ENCODE results near the gene ZNF641. TPM values are rescaled to one million over a fixed set of nuclear protein-coding genes. Genes with fewer than 3 reads are reported as not detected.
A peak's percentile ranks its signal among the peaks of the same experiment; 100 is the strongest.

ZNF641 gene
- total RNA-seq, 1 donor from 2014 or later = 38.0 TPM

GRCh38 chr12:48296586-48297282 is 54.0 kb downstream of the ZNF641 start:
- peak overlapping the region; percentile 77 for H3K4me3 Mint-ChIP-seq
- H3K27me3 Mint-ChIP-seq (ENCODE audit: low read depth) = no peaks in the 10 kb centered on the region
- H3K27ac Mint-ChIP-seq = peak overlapping the region; percentile 81
- DNase-seq (ENCODE audit: low spot score in 2 of 2, unreplicated experiment in 2 of 2) = peak; percentile 38 to 72
- no peak for TF ChIP-seq CTCF (IDR thresholded peaks at IDR 0.05; ENCODE audit: unreplicated experiment)
- H3K9me3 Mint-ChIP-seq = no peaks in the 10 kb centered on the region
- H3K4me1 Mint-ChIP-seq = peaks cover 11% of the 10 kb centered on the region
- no peaks in the 10 kb centered on the region for H3K36me3 Mint-ChIP-seq

DNA sequence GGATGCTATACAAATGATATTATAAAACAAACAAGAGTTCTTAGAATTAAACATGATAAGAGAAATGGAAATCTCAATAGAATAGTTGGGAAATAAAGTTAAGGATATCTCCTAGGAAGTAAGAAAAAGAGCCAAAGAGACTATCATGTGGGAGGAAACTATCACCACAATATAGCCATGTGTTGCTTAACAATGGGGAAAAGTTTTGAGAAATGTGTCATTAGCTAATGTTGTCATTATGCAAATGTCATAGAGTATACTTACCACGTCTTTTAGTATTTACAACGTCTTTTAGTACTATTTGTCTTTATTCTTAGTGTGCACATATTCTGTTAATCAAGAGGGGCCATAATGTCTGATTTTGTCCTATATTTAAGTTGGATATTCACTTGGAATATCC is 58.7 kb downstream of the ZNF641 start:
- no peak for TF ChIP-seq CTCF (IDR thresholded peaks at IDR 0.05; ENCODE audit: unreplicated experiment)
- H3K4me3 Mint-ChIP-seq = no peak overlapping the region
- H3K4me1 Mint-ChIP-seq = peaks cover 11% of the 10 kb centered on the region
- H3K27ac Mint-ChIP-seq = no peak overlapping the region
- no peaks in the 10 kb centered on the region for H3K9me3 Mint-ChIP-seq
- DNase-seq (ENCODE audit: low spot score in 2 of 2, unreplicated experiment in 2 of 2) = no peak
- no peaks in the 10 kb centered on the region for H3K27me3 Mint-ChIP-seq (ENCODE audit: low read depth)
- H3K36me3 Mint-ChIP-seq = no peaks in the 10 kb centered on the region

DNA sequence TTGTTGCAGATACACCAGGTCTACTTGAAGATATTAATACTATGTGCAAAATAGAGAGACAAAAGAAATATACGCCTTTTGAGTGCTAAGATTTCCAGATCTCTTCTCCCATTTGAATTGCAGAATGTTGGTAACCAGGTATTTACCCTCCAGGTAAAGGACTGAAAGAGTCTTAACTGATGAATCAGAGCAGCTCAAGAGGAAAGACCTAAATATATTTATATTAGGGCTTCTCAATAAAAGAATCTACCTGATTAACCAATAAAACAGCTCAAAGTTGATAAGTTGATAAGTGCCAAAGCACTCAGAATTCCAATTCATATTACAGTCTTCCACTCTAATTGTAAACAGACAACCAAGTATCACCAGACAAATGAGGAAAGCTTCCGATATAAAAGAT is 59.2 kb downstream of the ZNF641 start:
- H3K27ac Mint-ChIP-seq = no peak overlapping the region
- no peaks in the 10 kb centered on the region for H3K9me3 Mint-ChIP-seq
- no peaks in the 10 kb centered on the region for H3K27me3 Mint-ChIP-seq (ENCODE audit: low read depth)
- H3K4me3 Mint-ChIP-seq = no peak overlapping the region
- no peaks in the 10 kb centered on the region for H3K36me3 Mint-ChIP-seq
- no peak for DNase-seq (ENCODE audit: low spot score in 2 of 2, unreplicated experiment in 2 of 2)
- peaks cover 8% of the 10 kb centered on the region for H3K4me1 Mint-ChIP-seq
- no peak for TF ChIP-seq CTCF (IDR thresholded peaks at IDR 0.05; ENCODE audit: unreplicated experiment)

DNA sequence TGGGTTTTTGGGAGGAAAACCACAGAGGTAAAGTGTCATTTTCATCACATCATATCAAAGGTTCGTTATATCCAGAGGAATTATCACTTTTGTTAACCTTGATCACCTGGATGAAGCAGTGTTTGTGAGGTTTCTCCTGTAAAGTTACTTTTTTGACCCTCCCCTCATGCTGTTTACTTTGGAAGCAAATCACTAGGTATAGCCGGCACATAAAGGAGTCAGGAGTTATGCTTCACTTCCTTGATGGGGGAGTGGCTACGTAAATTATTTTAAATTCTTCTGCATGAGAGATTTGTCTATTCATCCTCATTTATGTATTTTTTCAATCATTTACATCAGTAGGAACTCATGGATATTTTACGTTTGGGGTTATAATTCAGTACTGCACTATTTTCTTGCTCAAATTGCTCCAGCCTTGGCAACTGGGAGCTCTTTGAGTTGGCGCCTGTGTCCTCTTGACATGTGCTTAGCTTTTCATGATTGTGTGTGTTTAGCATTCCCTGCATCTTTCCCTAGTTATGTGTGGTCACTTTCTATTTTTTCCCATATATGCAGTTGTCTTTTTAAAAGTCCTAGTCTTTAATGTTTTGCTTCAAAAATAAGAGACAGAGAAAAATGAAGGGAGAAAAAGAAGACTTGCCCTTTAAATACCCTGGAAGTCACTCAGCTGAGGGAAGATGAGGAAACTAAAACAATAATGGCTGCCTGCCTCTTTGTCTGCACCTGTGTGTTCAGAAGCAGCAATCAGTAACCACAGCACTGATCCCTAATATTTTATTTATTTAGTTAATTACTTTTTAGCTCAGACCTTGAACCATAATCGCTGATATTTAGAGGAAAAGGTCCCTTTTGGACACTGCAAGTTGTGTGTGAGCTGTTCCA is 62.1 kb downstream of the ZNF641 start:
- no peaks in the 10 kb centered on the region for H3K36me3 Mint-ChIP-seq
- peaks cover 7% of the 10 kb centered on the region for H3K4me1 Mint-ChIP-seq
- no peak for DNase-seq (ENCODE audit: low spot score in 2 of 2, unreplicated experiment in 2 of 2)
- no peak for TF ChIP-seq CTCF (IDR thresholded peaks at IDR 0.05; ENCODE audit: unreplicated experiment)
- no peak overlapping the region for H3K27ac Mint-ChIP-seq
- H3K4me3 Mint-ChIP-seq = no peak overlapping the region
- no peaks in the 10 kb centered on the region for H3K27me3 Mint-ChIP-seq (ENCODE audit: low read depth)
- H3K9me3 Mint-ChIP-seq = peaks cover 3% of the 10 kb centered on the region

Other genes starting within 250 kb of the ZNF641 start
- gene SENP1, start 244.8 kb downstream of the ZNF641 start, total RNA-seq = 27.1 to 31.1 TPM (median 27.6 TPM) in 3 replicates
- gene PFKM, start 231.6 kb downstream of the ZNF641 start, total RNA-seq = 118 to 120 TPM (median 119 TPM) in 3 replicates
- 21.0 to 24.8 TPM (median 24.0 TPM) in 3 replicates for gene ASB8, start 193.4 kb downstream of the ZNF641 start, total RNA-seq
- gene CCDC184, start 167.3 kb downstream of the ZNF641 start, total RNA-seq = 1.4 to 1.7 TPM (median 1.6 TPM) in 3 replicates
- gene OR10AD1, start 147.6 kb downstream of the ZNF641 start, total RNA-seq = not detected in 3 replicates
- 0.22 TPM in 1 of 3 replicates, not detected in the others for gene ANP32D, start 121.6 kb upstream of the ZNF641 start, total RNA-seq
- 0.34 to 0.38 TPM in 2 of 3 replicates, not detected in the other for gene C12orf54, start 131.6 kb upstream of the ZNF641 start, total RNA-seq
- not detected in 3 replicates for gene OR8S1, start 174.7 kb upstream of the ZNF641 start, total RNA-seq
- gene LALBA, start 219.1 kb upstream of the ZNF641 start, total RNA-seq = not detected in 3 replicates